Measurements from ENCODE around the gene WHAMM. TPM values are rescaled to one million over a fixed set of nuclear protein-coding genes. Genes with fewer than 3 reads are reported as not detected.
"Not testable (repeated sequence)": the region's sequence is repeated elsewhere in the genome, so short reads cannot be mapped to it uniquely, and the experiment has no call there.

The WHAMM gene
- total RNA-seq, 2 donors from 2014 or later: 6.0 to 9.2 TPM

- DNase-seq: no peak
- peaks cover 22% of the 10 kb centered on the region for H3K4me1 ChIP-seq
- ATAC-seq: no peak
- H3K27me3 ChIP-seq: no peaks in the 10 kb centered on the region
- peaks cover 3 to 8% of the 10 kb centered on the region in 2 donors for H3K36me3 ChIP-seq (replicated peaks in 1 of 2; ENCODE audit: insufficient read depth in 1 of 2, low read depth in 2 of 2)
- H3K27ac ChIP-seq: no peak overlapping the region
- H3K4me3 ChIP-seq: no peak overlapping the region
- intact Hi-C loops (cut with DNase I): no loop called here
- 77 to 80% methylated on average over 4 of the region's 4 CpGs for WGBS, 2 donors
- no peaks in the 10 kb centered on the region for H3K9me3 ChIP-seq
- TF ChIP-seq POLR2A (IDR thresholded peaks at IDR 0.05) (no peak), CTCF (IDR thresholded peaks at IDR 0.05) (no peak)
Measured at GRCh38 chr15:82812994-82813393, 3.6 kb downstream of the WHAMM start.

GRCh38 chr15:82820128-82820527 is 10.7 kb downstream of the WHAMM start:
- DNase-seq (no peak), ATAC-seq (no peak)
- intact Hi-C loops (cut with DNase I): no loop called here
- no peaks in the 10 kb centered on the region for H3K9me3 ChIP-seq
- no peaks in the 10 kb centered on the region for H3K4me1 ChIP-seq
- no peak overlapping the region for H3K27ac ChIP-seq
- H3K4me3 ChIP-seq: no peak overlapping the region
- no peaks in the 10 kb centered on the region for H3K27me3 ChIP-seq
- H3K36me3 ChIP-seq (replicated peaks in 1 of 2; ENCODE audit: insufficient read depth in 1 of 2, low read depth in 2 of 2): peaks cover 13 to 17% of the 10 kb centered on the region in 2 donors
- TF ChIP-seq CTCF (IDR thresholded peaks at IDR 0.05) (no peak), POLR2A (IDR thresholded peaks at IDR 0.05) (no peak)

GRCh38 chr15:82821396-82821795 is 12.0 kb downstream of the WHAMM start:
- H3K9me3 ChIP-seq; ATAC-seq; H3K27me3 ChIP-seq; intact Hi-C loops (cut with DNase I); H3K4me1 ChIP-seq; DNase-seq; H3K27ac ChIP-seq; H3K4me3 ChIP-seq: not testable (repeated sequence)
- 69 to 75% methylated on average over 3 of the region's 3 CpGs for WGBS, 2 donors
- peaks cover 17 to 21% of the 10 kb centered on the region in 2 donors for H3K36me3 ChIP-seq (replicated peaks in 1 of 2; ENCODE audit: insufficient read depth in 1 of 2, low read depth in 2 of 2)

- intact Hi-C loops (cut with DNase I); H3K4me1 ChIP-seq; H3K9me3 ChIP-seq; H3K4me3 ChIP-seq; ATAC-seq; H3K27me3 ChIP-seq; H3K27ac ChIP-seq; DNase-seq: not testable (repeated sequence)
- peaks cover 16 to 21% of the 10 kb centered on the region in 2 donors for H3K36me3 ChIP-seq (replicated peaks in 1 of 2; ENCODE audit: insufficient read depth in 1 of 2, low read depth in 2 of 2)
Measured at GRCh38 chr15:82821851-82822250, 12.4 kb downstream of the WHAMM start.

GRCh38 chr15:82823049-82823448 is 13.6 kb downstream of the WHAMM start:
- ATAC-seq (no peak), DNase-seq (peak in 1 of 4 donors; percentile 26)
- Histone ChIP-seq H3K36me3 (replicated peaks in 1 of 2; ENCODE audit: insufficient read depth in 1 of 2, low read depth in 2 of 2) (peaks cover 14 to 18% of the 10 kb centered on the region in 2 donors), H3K9me3 (no peaks in the 10 kb centered on the region), H3K4me1 (peaks cover 7% of the 10 kb centered on the region), H3K4me3 (no peak overlapping the region), H3K27ac (no peak overlapping the region), H3K27me3 (no peaks in the 10 kb centered on the region)
- WGBS, 2 donors: 67 to 77% methylated on average over 5 of the region's 5 CpGs
- TF ChIP-seq CTCF (IDR thresholded peaks at IDR 0.05) (no peak), POLR2A (IDR thresholded peaks at IDR 0.05) (no peak)
- intact Hi-C loops (cut with DNase I): no loop called here

- H3K27me3 ChIP-seq: no peaks in the 10 kb centered on the region
- peaks cover 12 to 27% of the 10 kb centered on the region in 2 donors for H3K36me3 ChIP-seq (replicated peaks in 1 of 2; ENCODE audit: insufficient read depth in 1 of 2, low read depth in 2 of 2)
- ATAC-seq (peak; percentile 75), DNase-seq (peak in 2 of 4 donors; percentile 39 to 47)
- peak overlapping the region; percentile 16 to 71 (median 44) for H3K27ac ChIP-seq
- intact Hi-C loops (cut with DNase I): no loop called here
- peaks cover 31% of the 10 kb centered on the region for H3K4me1 ChIP-seq
- H3K4me3 ChIP-seq: no peak overlapping the region
- WGBS, 2 donors: 20 to 60% methylated on average over 1 of the region's 1 CpG
- no peaks in the 10 kb centered on the region for H3K9me3 ChIP-seq
- TF ChIP-seq POLR2A (IDR thresholded peaks at IDR 0.05) (peak in 1 of 3 donors; percentile 9), CTCF (IDR thresholded peaks at IDR 0.05) (no peak)
Measured at GRCh38 chr15:82828075-82828474, 18.6 kb downstream of the WHAMM start.
